ENCODE data around the gene INHA.

INHA gene

DNA sequence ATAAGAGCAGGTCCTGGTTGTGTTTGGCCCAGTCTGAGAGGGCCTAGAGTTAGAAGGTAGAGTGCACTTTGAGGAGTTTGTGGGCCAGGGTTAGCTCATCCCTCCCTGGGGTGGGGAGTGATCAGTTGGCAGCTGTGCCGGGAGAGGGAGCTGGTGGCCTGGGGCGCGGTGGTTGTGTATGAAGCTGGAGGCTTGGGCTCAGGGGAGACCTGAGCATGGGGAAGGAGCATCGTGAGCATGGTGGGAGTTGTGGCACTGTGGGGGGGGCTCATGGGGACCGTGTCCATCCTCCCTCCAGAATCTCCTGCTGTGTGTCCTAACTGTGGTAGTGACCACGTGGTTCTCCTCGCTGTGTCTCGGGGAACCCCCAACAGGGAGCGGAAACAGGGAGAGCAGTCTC lies 39.2 kb downstream of the INHA start:
- H3F3A ChIP-seq (ENCODE audit: insufficient read depth, low read length) = no peaks in the 10 kb centered on the region
- H3K9ac ChIP-seq (ENCODE audit: low read length) = no peak overlapping the region
- no peaks in the 10 kb centered on the region for H3K27me3 ChIP-seq (replicated peaks; ENCODE audit: insufficient read depth, low read length)
- no peak overlapping the region for H3K4me3 ChIP-seq (ENCODE audit: low read length)
- H3K27ac ChIP-seq (ENCODE audit: low read length) = no peak overlapping the region
- no peaks in the 10 kb centered on the region for H4K20me1 ChIP-seq (ENCODE audit: insufficient read depth, low read length)
- no peak overlapping the region for H2AFZ ChIP-seq (ENCODE audit: low read length)
- H3K9me2 ChIP-seq (replicated peaks; ENCODE audit: insufficient read depth, low read length) = no peaks in the 10 kb centered on the region
- no peak overlapping the region for H3K4me2 ChIP-seq (ENCODE audit: low read depth, low read length)
- H3K9me3 ChIP-seq (replicated peaks; ENCODE audit: insufficient read depth, low read length) = no peaks in the 10 kb centered on the region
- H3K36me3 ChIP-seq (replicated peaks; ENCODE audit: insufficient read depth, low read length) = no peaks in the 10 kb centered on the region
- DNase-seq = no peak
- H3K79me2 ChIP-seq (ENCODE audit: low read length) = no peaks in the 10 kb centered on the region
- peaks cover 5% of the 10 kb centered on the region for H3K4me1 ChIP-seq (ENCODE audit: low read length)
- TF ChIP-seq, protein P1, sequence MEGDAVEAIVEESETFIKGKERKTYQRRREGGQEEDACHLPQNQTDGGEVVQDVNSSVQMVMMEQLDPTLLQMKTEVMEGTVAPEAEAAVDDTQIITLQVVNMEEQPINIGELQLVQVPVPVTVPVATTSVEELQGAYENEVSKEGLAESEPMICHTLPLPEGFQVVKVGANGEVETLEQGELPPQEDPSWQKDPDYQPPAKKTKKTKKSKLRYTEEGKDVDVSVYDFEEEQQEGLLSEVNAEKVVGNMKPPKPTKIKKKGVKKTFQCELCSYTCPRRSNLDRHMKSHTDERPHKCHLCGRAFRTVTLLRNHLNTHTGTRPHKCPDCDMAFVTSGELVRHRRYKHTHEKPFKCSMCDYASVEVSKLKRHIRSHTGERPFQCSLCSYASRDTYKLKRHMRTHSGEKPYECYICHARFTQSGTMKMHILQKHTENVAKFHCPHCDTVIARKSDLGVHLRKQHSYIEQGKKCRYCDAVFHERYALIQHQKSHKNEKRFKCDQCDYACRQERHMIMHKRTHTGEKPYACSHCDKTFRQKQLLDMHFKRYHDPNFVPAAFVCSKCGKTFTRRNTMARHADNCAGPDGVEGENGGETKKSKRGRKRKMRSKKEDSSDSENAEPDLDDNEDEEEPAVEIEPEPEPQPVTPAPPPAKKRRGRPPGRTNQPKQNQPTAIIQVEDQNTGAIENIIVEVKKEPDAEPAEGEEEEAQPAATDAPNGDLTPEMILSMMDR (IDR thresholded peaks at IDR 0.05; ENCODE audit: low read length) = no peak
- TF ChIP-seq EZH2 (optimal IDR thresholded peaks at IDR 0.05; ENCODE audit: low read depth, low read length) (no peak), EZH2phosphoT487 (IDR thresholded peaks at IDR 0.05; ENCODE audit: low read length) (no peak)

DNA sequence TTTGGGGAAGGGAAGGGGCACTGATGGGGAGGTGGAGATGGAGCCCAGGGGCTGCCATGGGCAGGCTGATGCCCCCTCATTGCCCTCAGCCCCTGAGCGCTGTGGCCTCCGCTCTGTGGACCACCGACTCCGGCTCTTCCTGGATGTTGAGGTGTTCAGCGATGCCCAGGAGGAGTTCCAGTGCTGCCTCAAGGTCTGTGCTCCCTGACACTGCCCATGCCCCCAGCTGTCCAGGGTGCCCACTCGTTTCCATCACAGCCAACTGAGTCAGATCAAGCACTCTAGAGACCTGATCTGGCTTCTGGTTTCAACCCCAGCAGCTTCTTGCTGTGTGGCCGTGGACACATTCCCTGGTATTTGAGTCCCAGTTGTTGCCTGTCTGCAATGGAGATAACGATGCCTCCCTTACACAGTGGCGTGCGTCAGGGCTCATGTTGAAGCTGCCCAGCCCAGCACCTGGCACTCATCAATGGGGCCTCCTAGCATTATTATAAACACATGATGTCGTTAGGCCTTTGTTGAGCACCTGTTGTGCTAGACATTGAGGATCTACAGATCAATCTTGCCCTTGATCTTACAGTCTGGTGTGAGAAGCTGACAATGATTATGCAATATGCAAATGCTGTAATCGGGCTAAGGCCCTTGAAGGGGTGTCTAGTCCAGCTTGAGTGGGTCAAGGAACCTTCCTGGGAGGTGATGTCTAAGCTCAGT lies 39.9 kb downstream of the INHA start:
- no peaks in the 10 kb centered on the region for H3K36me3 ChIP-seq (replicated peaks; ENCODE audit: insufficient read depth, low read length)
- no peak overlapping the region for H3K4me2 ChIP-seq (ENCODE audit: low read depth, low read length)
- no peaks in the 10 kb centered on the region for H3K9me3 ChIP-seq (replicated peaks; ENCODE audit: insufficient read depth, low read length)
- H2AFZ ChIP-seq (ENCODE audit: low read length) = no peak overlapping the region
- peaks cover 5% of the 10 kb centered on the region for H3K4me1 ChIP-seq (ENCODE audit: low read length)
- H3K27ac ChIP-seq (ENCODE audit: low read length) = no peak overlapping the region
- H3K9ac ChIP-seq (ENCODE audit: low read length) = no peak overlapping the region
- no peak overlapping the region for H3K4me3 ChIP-seq (ENCODE audit: low read length)
- no peaks in the 10 kb centered on the region for H3K9me2 ChIP-seq (replicated peaks; ENCODE audit: insufficient read depth, low read length)
- no peaks in the 10 kb centered on the region for H4K20me1 ChIP-seq (ENCODE audit: insufficient read depth, low read length)
- TF ChIP-seq EZH2 (optimal IDR thresholded peaks at IDR 0.05; ENCODE audit: low read depth, low read length) (no peak), EZH2phosphoT487 (IDR thresholded peaks at IDR 0.05; ENCODE audit: low read length) (no peak)
- TF ChIP-seq, protein P1 (IDR thresholded peaks at IDR 0.05; ENCODE audit: low read length) = no peak
- no peak for DNase-seq
- no peaks in the 10 kb centered on the region for H3K27me3 ChIP-seq (replicated peaks; ENCODE audit: insufficient read depth, low read length)
- no peaks in the 10 kb centered on the region for H3K79me2 ChIP-seq (ENCODE audit: low read length)
- H3F3A ChIP-seq (ENCODE audit: insufficient read depth, low read length) = no peaks in the 10 kb centered on the region

DNA sequence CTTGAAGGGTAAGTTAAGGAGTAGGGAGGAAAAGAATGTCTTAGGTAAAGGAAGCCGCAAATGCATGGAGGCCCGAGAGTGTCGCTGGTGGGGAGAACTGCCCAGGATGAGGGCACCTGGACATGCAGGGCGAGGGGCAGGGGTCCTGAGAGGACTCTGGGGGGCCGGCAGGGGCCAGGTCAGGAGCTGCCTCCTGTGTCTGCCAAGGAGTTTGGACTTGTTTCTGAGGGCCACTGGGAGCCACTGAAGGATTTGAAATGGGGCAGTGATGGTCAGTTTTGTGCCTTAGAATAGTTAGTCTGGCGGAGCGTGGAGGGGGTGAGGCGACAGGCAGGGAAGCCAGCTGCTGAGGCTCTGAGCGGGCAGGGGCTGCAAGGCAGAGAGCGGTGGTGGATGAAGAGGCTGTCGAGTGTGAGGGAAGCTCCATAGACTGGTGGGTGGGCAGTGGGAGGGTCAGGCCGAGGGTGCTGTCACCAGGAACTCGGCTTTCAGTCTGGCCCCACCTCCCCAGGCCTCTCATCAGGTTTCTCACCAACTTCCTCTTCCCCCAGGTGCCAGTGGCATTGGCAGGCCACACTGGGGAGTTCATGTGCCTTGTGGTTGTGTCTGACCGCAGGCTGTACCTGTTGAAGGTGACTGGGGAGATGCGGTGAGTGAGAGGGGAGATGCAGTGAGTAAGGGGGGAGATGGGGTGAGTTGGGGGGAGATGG lies 40.6 kb downstream of the INHA start:
- H3K4me3 ChIP-seq (ENCODE audit: low read length) = no peak overlapping the region
- H3K36me3 ChIP-seq (replicated peaks; ENCODE audit: insufficient read depth, low read length) = no peaks in the 10 kb centered on the region

More for the DNA sequence above, 40.6 kb downstream of the INHA start:
- Histone ChIP-seq H3K79me2 (ENCODE audit: low read length) (no peaks in the 10 kb centered on the region), H3K9me2 (replicated peaks; ENCODE audit: insufficient read depth, low read length) (no peaks in the 10 kb centered on the region), H3K4me2 (ENCODE audit: low read depth, low read length) (peak overlapping the region; percentile 27; the same call in 1 of the 2 replicates), H3K4me1 (ENCODE audit: low read length) (peaks cover 5% of the 10 kb centered on the region), H2AFZ (ENCODE audit: low read length) (no peak overlapping the region), H3K27ac (ENCODE audit: low read length) (no peak overlapping the region), H4K20me1 (ENCODE audit: insufficient read depth, low read length) (no peaks in the 10 kb centered on the region), H3K9ac (ENCODE audit: low read length) (no peak overlapping the region), H3K9me3 (replicated peaks; ENCODE audit: insufficient read depth, low read length) (no peaks in the 10 kb centered on the region), H3K27me3 (replicated peaks; ENCODE audit: insufficient read depth, low read length) (no peaks in the 10 kb centered on the region), H3F3A (ENCODE audit: insufficient read depth, low read length) (no peaks in the 10 kb centered on the region)
- TF ChIP-seq, protein P1 (IDR thresholded peaks at IDR 0.05; ENCODE audit: low read length) = no peak
- TF ChIP-seq EZH2phosphoT487 (IDR thresholded peaks at IDR 0.05; ENCODE audit: low read length) (no peak), EZH2 (optimal IDR thresholded peaks at IDR 0.05; ENCODE audit: low read depth, low read length) (no peak)
- peak; percentile 52 for DNase-seq
